Esophagus muscularis mucosa (tissue), 4 donors: ENCODE measurements around the gene GSG1L2. TPM values are rescaled to one million over a fixed set of nuclear protein-coding genes. Genes with fewer than 3 reads are reported as not detected.

Experiments
- DNase-seq: peaks from one replicate; pipeline ENCODE4 v3.0.0-alpha.2; 2017; ENCODE audit errors: extremely low spot score
- H3K27ac ChIP-seq, 4 donors: fragments of 200-600 bp; sonication (generic); replicated peaks in 1 of 4; 1 replicate in 3 of 4; 2 replicates in 1 of 4; pipeline ENCODE4 v1.5.1; 2016 to 2019; ENCODE audit warnings: mild to moderate bottlenecking in 1 of 4
- H3K27me3 ChIP-seq, 4 donors: fragments of 200-600 bp; sonication (generic); one replicate each; pipeline versions ENCODE4 v1.5.1 to v1.6.0; 2016 to 2019
- H3K36me3 ChIP-seq, 4 donors: fragments of 200-600 bp; sonication (generic); one replicate each; pipeline ENCODE4 v1.5.1; 2016 to 2019
- H3K4me1 ChIP-seq, 4 donors: fragments of 200-600 bp; sonication (generic); one replicate each; pipeline ENCODE4 v1.5.1; 2016 to 2019
- H3K4me3 ChIP-seq, 4 donors: fragments of 200-600 bp; sonication (generic); 1 replicate in 2 of 4; 2 replicates in 2 of 4; pipeline ENCODE4 v1.5.1; 2016 to 2019; ENCODE audit warnings: mild to moderate bottlenecking in 4 of 4, moderate library complexity in 1 of 4
- H3K9me3 ChIP-seq, 4 donors: fragments of 200-600 bp; sonication (generic); 1 replicate in 3 of 4; 2 replicates in 1 of 4; pipeline ENCODE4 v1.5.1; 2016 to 2019
- EP300 ChIP-seq: sonication (generic); formaldehyde crosslinking; IDR thresholded peaks from one replicate; pipeline ENCODE4 v1.6.1; 2017; ENCODE audit warnings: antibody characterized with exemption
- POLR2A ChIP-seq: fragments of 450-650 bp; IDR thresholded peaks from one replicate; pipeline ENCODE4 v1.6.1; 2017; ENCODE audit warnings: antibody characterized with exemption, moderate library complexity, mild to moderate bottlenecking, low read depth
- POLR2AphosphoS5 ChIP-seq, 2 donors: sonication (generic); formaldehyde crosslinking; IDR thresholded peaks; one replicate each; pipeline ENCODE4 v1.6.1; 2017; ENCODE audit warnings: antibody characterized with exemption in 2 of 2
- WGBS: methylation state at CpG from one replicate; pipeline ENCODE4 v1.1.5; 2018; 5-methylcytosine and 5-hydroxymethylcytosine counted together
- intact Hi-C: fragments of 100-400 bp; cut with DNase I; formaldehyde crosslinking; loops from one replicate; pipeline ENCODE4 v1.15.1; 2023
- total RNA-seq, 4 donors: library from RNA; depleted of rRNA; stranded (reverse); fragments of >200 nt; gene quantifications; one replicate each; pipeline versions ENCODE4 v1.1.0 to v1.2.1, GENCODE V29; 2016
- TF ChIP-seq, protein P1 (sequence below), 3 experiments: fragments of 200-600 bp in 2 of 3; fragments of 450-650 bp in 1 of 3; sonication (generic) in 2 of 3; IDR thresholded peaks; one replicate each; pipeline ENCODE4 v1.5.1; 2017 to 2019; ENCODE audit warnings: antibody characterized with exemption in 3 of 3, mild to moderate bottlenecking in 2 of 3, moderate library complexity in 1 of 3

Gene GSG1L2
- total RNA-seq, 4 donors from 2014 or later = not detected

DNA sequence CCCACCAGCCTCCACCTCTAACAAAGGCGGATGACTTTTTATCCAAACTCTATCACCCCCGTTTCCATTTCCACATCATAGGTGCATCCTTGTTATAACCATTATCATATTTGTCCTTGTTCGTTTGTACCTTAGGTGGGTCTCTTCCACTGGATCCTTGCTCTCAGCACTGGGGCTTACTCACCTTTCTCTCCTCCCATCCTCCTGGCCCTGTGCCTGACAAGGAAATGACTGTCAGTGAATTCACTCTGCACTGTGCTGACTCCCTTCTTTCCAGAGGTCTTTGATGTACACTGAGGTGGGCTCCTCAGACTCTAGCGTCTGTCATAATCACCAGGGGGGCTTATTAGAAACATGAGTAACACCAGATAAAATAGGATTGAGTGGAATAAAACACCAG, 3.1 kb downstream of the GSG1L2 start:
- Histone ChIP-seq H3K4me1 (peaks cover 0 to 16% (median 10%) of the 10 kb centered on the region in 4 donors), H3K9me3 (no peaks in the 10 kb centered on the region), H3K27ac (no peak overlapping the region), H3K4me3 (no peak overlapping the region), H3K27me3 (no peaks in the 10 kb centered on the region), H3K36me3 (no peaks in the 10 kb centered on the region)
- intact Hi-C loops = no loop called here
- WGBS = 59% methylated on average over 4 of the region's 4 CpGs
- TF ChIP-seq EP300 (no peak), POLR2AphosphoS5 (IDR thresholded peaks at IDR 0.05) (no peak), POLR2A (no peak)
- TF ChIP-seq, protein P1, sequence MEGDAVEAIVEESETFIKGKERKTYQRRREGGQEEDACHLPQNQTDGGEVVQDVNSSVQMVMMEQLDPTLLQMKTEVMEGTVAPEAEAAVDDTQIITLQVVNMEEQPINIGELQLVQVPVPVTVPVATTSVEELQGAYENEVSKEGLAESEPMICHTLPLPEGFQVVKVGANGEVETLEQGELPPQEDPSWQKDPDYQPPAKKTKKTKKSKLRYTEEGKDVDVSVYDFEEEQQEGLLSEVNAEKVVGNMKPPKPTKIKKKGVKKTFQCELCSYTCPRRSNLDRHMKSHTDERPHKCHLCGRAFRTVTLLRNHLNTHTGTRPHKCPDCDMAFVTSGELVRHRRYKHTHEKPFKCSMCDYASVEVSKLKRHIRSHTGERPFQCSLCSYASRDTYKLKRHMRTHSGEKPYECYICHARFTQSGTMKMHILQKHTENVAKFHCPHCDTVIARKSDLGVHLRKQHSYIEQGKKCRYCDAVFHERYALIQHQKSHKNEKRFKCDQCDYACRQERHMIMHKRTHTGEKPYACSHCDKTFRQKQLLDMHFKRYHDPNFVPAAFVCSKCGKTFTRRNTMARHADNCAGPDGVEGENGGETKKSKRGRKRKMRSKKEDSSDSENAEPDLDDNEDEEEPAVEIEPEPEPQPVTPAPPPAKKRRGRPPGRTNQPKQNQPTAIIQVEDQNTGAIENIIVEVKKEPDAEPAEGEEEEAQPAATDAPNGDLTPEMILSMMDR (IDR thresholded peaks at IDR 0.05) = no peak
- DNase-seq = no peak

- no peak for DNase-seq
- no peaks in the 10 kb centered on the region for H3K9me3 ChIP-seq
- H3K4me1 ChIP-seq = peaks cover 0 to 16% (median 10%) of the 10 kb centered on the region in 4 donors
- 49% methylated on average over 8 of the region's 8 CpGs for WGBS
- no peak overlapping the region for H3K4me3 ChIP-seq
- TF ChIP-seq POLR2A (no peak), EP300 (no peak), POLR2AphosphoS5 (IDR thresholded peaks at IDR 0.05) (no peak)
- TF ChIP-seq, protein P1 (IDR thresholded peaks at IDR 0.05) = no peak
- no peaks in the 10 kb centered on the region for H3K27me3 ChIP-seq
- no peaks in the 10 kb centered on the region for H3K36me3 ChIP-seq
- H3K27ac ChIP-seq = no peak overlapping the region
- intact Hi-C loops = no loop called here
Observed at GRCh38 chr17:9817086-9817485, 4.8 kb downstream of the GSG1L2 start.

DNA sequence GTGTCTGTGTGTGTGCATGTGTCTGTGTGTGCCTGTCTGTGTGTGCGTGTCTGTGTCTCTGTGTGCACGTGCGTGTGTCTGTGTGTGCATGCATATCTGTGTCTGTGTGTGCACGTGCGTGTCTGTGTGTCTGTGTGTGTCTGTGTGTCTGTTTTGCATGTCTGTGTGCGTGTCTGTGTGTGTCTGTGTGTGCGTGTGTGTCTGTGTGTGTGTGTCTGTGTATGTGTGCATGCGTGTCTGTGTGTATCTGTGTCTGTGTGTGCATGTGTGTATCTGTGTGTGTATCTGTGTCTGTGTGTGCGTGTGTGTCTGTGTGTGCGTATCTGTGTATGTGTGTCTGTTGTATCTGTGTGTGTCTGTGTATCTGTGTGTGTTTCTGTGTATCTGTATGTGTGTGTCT, 5.4 kb downstream of the GSG1L2 start:
- no peak overlapping the region for H3K4me3 ChIP-seq
- intact Hi-C loops = no loop called here
- H3K27ac ChIP-seq = no peak overlapping the region
- DNase-seq = no peak
- TF ChIP-seq EP300 (no peak), POLR2A (no peak)
- no peaks in the 10 kb centered on the region for H3K36me3 ChIP-seq
- H3K27me3 ChIP-seq = no peaks in the 10 kb centered on the region
- WGBS = 53% methylated on average over 10 of the region's 10 CpGs
- H3K9me3 ChIP-seq = no peaks in the 10 kb centered on the region
- peaks cover 0 to 15% (median 11%) of the 10 kb centered on the region in 4 donors for H3K4me1 ChIP-seq

DNA sequence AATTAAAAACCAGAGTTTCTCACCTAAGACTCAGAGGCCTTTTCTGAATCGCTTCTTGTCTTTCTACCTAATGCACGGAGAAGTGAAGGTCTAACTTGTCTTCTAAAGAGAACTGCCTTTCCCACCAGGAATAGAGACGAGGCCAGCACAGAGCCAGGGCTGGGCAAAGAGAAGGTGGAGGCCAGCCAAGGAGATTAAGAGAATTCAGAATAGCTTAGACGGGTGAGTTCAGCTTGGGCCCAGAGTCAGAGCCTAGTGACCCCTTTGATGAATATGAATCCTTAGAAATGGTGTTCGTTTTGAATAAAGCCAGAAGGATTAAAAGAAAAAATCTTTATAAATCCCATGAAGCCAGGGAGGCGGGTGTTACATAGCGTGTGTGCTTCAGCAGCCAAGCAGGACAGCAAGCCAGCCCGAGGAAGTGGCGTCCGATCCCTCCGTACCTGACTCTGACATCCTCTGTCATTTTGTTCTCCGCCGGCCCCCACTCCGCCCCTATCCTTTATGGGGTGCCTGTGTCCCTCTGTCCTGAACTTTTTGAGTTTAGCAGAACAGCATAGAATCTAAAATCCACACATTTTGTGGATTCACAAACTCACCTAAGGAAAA, 7.4 kb downstream of the GSG1L2 start:
- TF ChIP-seq POLR2AphosphoS5 (IDR thresholded peaks at IDR 0.05) (no peak), EP300 (no peak), POLR2A (no peak)
- TF ChIP-seq, protein P1 (IDR thresholded peaks at IDR 0.05) = no peak
- Histone ChIP-seq H3K4me1 (peaks cover 0 to 7% (median 3%) of the 10 kb centered on the region in 4 donors), H3K4me3 (no peak overlapping the region), H3K27me3 (no peaks in the 10 kb centered on the region), H3K9me3 (no peaks in the 10 kb centered on the region), H3K36me3 (no peaks in the 10 kb centered on the region), H3K27ac (no peak overlapping the region)
- DNase-seq = no peak
- intact Hi-C loops = no loop called here
- 81% methylated on average over 14 of the region's 14 CpGs for WGBS

- Histone ChIP-seq H3K27me3 (no peaks in the 10 kb centered on the region), H3K36me3 (no peaks in the 10 kb centered on the region), H3K4me3 (no peak overlapping the region), H3K9me3 (no peaks in the 10 kb centered on the region), H3K27ac (no peak overlapping the region), H3K4me1 (peaks cover 0 to 7% (median 3%) of the 10 kb centered on the region in 4 donors)
- intact Hi-C loops = no loop called here
- WGBS = 78% methylated on average over 9 of the region's 9 CpGs
- DNase-seq = no peak
- TF ChIP-seq, protein P1 (IDR thresholded peaks at IDR 0.05) = no peak
- TF ChIP-seq POLR2AphosphoS5 (IDR thresholded peaks at IDR 0.05) (no peak), EP300 (no peak), POLR2A (no peak)
Observed at GRCh38 chr17:9813166-9813565, 8.7 kb downstream of the GSG1L2 start.
